ENCODE measurements around the gene CAB39L. TPM values are rescaled to one million over a fixed set of nuclear protein-coding genes. Genes with fewer than 3 reads are reported as not detected.

CAB39L gene
- polyA plus RNA-seq, 1 donor (not counting 4 experiments of a cell fraction or from before 2014, with no cell fraction given): 10.1 TPM

- Histone ChIP-seq H3K4me2 (ENCODE audit: control insufficient read depth, extremely low read depth, insufficient read depth, low read depth, low read length) (no peak overlapping the region), H3K79me2 (ENCODE audit: control insufficient read depth, insufficient read depth, low read length) (no peaks in the 10 kb centered on the region), H3K9me1 (ENCODE audit: control insufficient read depth, extremely low read depth, insufficient read depth, low read length) (no peaks in the 10 kb centered on the region), H4K20me1 (ENCODE audit: control insufficient read depth, extremely low read depth, insufficient read depth, low read length) (no peaks in the 10 kb centered on the region), H3K9me3 (ENCODE audit: control insufficient read depth, low read depth, low read length) (no peaks in the 10 kb centered on the region), H2AFZ (ENCODE audit: control insufficient read depth, low read length) (no peak overlapping the region), H3K27ac (ENCODE audit: control insufficient read depth, insufficient read depth, low read length) (no peak overlapping the region), H3K36me3 (ENCODE audit: control insufficient read depth in 2 of 2, extremely low read depth in 1 of 2, insufficient read depth in 2 of 2, low read length in 2 of 2) (peaks cover 0 to 2% of the 10 kb centered on the region in 2 experiments), H3K4me3 (ENCODE audit: control insufficient read depth in 2 of 3, extremely low read depth in 1 of 3, insufficient read depth in 2 of 3, low read depth in 1 of 3, low read length in 3 of 3) (no peak overlapping the region), H3K27me3 (ENCODE audit: control insufficient read depth, extremely low read depth, insufficient read depth, low read length) (no peaks in the 10 kb centered on the region), H3K9ac (ENCODE audit: control insufficient read depth, extremely low read depth, insufficient read depth, low read length) (no peak overlapping the region), H3K4me1 (ENCODE audit: control insufficient read depth, extremely low read depth, insufficient read depth, low read length) (peaks cover 25% of the 10 kb centered on the region)
- no peak for TF ChIP-seq CTCF (optimal IDR thresholded peaks at IDR 0.05 in 1 of 3, IDR thresholded peaks at IDR 0.05 in 1 of 3, conservative IDR thresholded peaks at IDR 0.05 in 1 of 3; ENCODE audit: extremely low read depth in 1 of 3, insufficient read depth in 2 of 3, low read length in 3 of 3)
- no peak for TF ChIP-seq EZH2 (IDR thresholded peaks at IDR 0.05; ENCODE audit: low read length)
- DNase-seq (ENCODE audit: low read depth, low spot score) (no peak), FAIRE-seq (no peak)
- dilution Hi-C loops (cut with MboI; ENCODE audit: extremely low pct_ligation_motif_present, low sequenced_read_pairs): loop anchor here (25.0 kb wide), 1 partner anchor 127 kb away; the partner anchor contains the start of genes CAB39L and SETDB2
These were observed 133.6 kb downstream of the CAB39L start for GRCh38 chr13:49310251-49310650.

- Histone ChIP-seq H2AFZ (ENCODE audit: control insufficient read depth, low read length) (peak overlapping the region; percentile 88), H3K9ac (ENCODE audit: control insufficient read depth, extremely low read depth, insufficient read depth, low read length) (no peak overlapping the region), H4K20me1 (ENCODE audit: control insufficient read depth, extremely low read depth, insufficient read depth, low read length) (no peaks in the 10 kb centered on the region), H3K9me3 (ENCODE audit: control insufficient read depth, low read depth, low read length) (no peaks in the 10 kb centered on the region), H3K4me1 (ENCODE audit: control insufficient read depth, extremely low read depth, insufficient read depth, low read length) (peaks cover 18% of the 10 kb centered on the region), H3K4me3 (ENCODE audit: control insufficient read depth in 2 of 3, extremely low read depth in 1 of 3, insufficient read depth in 2 of 3, low read depth in 1 of 3, low read length in 3 of 3) (no peak overlapping the region), H3K79me2 (ENCODE audit: control insufficient read depth, insufficient read depth, low read length) (no peaks in the 10 kb centered on the region), H3K4me2 (ENCODE audit: control insufficient read depth, extremely low read depth, insufficient read depth, low read depth, low read length) (peak overlapping the region; percentile 17), H3K9me1 (ENCODE audit: control insufficient read depth, extremely low read depth, insufficient read depth, low read length) (no peaks in the 10 kb centered on the region), H3K27me3 (ENCODE audit: control insufficient read depth, extremely low read depth, insufficient read depth, low read length) (no peaks in the 10 kb centered on the region), H3K27ac (ENCODE audit: control insufficient read depth, insufficient read depth, low read length) (no peak overlapping the region), H3K36me3 (ENCODE audit: control insufficient read depth in 2 of 2, extremely low read depth in 1 of 2, insufficient read depth in 2 of 2, low read length in 2 of 2) (peaks cover 0 to 2% of the 10 kb centered on the region in 2 experiments)
- dilution Hi-C loops (cut with MboI; ENCODE audit: extremely low pct_ligation_motif_present, low sequenced_read_pairs): loop anchor here (25.0 kb wide), 1 partner anchor 128 kb away; the partner anchor contains the start of genes CAB39L and SETDB2
- FAIRE-seq (peak; percentile 20), DNase-seq (ENCODE audit: low read depth, low spot score) (no peak)
- TF ChIP-seq CTCF (optimal IDR thresholded peaks at IDR 0.05 in 1 of 3, IDR thresholded peaks at IDR 0.05 in 1 of 3, conservative IDR thresholded peaks at IDR 0.05 in 1 of 3; ENCODE audit: extremely low read depth in 1 of 3, insufficient read depth in 2 of 3, low read length in 3 of 3): no peak
- TF ChIP-seq EZH2 (IDR thresholded peaks at IDR 0.05; ENCODE audit: low read length): no peak
These were observed 134.9 kb downstream of the CAB39L start for GRCh38 chr13:49308921-49309408.

Data from keratinocyte (primary cell).